22Rv1 (cell line): Measurements from ENCODE around the gene HSPA12A.

Source experiments
- CTCF ChIP-seq: fragments of 450-650 bp; IDR thresholded peaks from 2 replicates; pipeline ENCODE4 v1.5.1; 2017; ENCODE audit warnings: mild to moderate bottlenecking
- ZFX ChIP-seq: fragments of 450-650 bp; IDR thresholded peaks from 2 replicates; pipeline ENCODE4 v1.6.1; 2017; ENCODE audit warnings: antibody characterized with exemption, borderline replicate concordance

- no peak for TF ChIP-seq CTCF
- no peak for TF ChIP-seq ZFX
These were observed 44.0 kb downstream of the HSPA12A start for GRCh38 chr10:116698364-116698763.
